HG03064 (cell line): ENCODE measurements around the gene CFAP69.
A peak's percentile ranks its signal among the peaks of the same experiment; 100 is the strongest.
"Not testable (repeated sequence)": the region's sequence is repeated elsewhere in the genome, so short reads cannot be mapped to it uniquely, and the experiment has no call there.

ENCODE experiments used
- ATAC-seq: cut with Tn5 transposase; IDR thresholded peaks from one replicate; pipeline ENCODE4 v1.9.1; 2021; ENCODE audit warnings: low read depth; ENCODE audit not compliant: unreplicated experiment

CFAP69 gene

GRCh38 chr7:90232430-90232829 is 12.5 kb upstream of the CFAP69 start:
- no peak for ATAC-seq

GRCh38 chr7:90233569-90233968 is 11.4 kb upstream of the CFAP69 start:
- no peak for ATAC-seq

GRCh38 chr7:90236721-90237289 is 8.2 kb upstream of the CFAP69 start:
- ATAC-seq: no peak

GRCh38 chr7:90238022-90238421 is 7.0 kb upstream of the CFAP69 start:
- ATAC-seq: no peak

- ATAC-seq: no peak
Measured at GRCh38 chr7:90238583-90238982, 6.4 kb upstream of the CFAP69 start.

- ATAC-seq: no peak
Measured at GRCh38 chr7:90239050-90239449, 5.9 kb upstream of the CFAP69 start.

- ATAC-seq: no peak
Measured at GRCh38 chr7:90239625-90240228, 5.2 kb upstream of the CFAP69 start.

- ATAC-seq: peak; percentile 55
Measured at GRCh38 chr7:90242369-90243168, 2.4 kb upstream of the CFAP69 start.

- no peak for ATAC-seq
Measured at GRCh38 chr7:90243556-90243955, 1.4 kb upstream of the CFAP69 start.

- ATAC-seq: no peak
Measured at GRCh38 chr7:90244565-90244908, 437 bp upstream of the CFAP69 start.

- no peak for ATAC-seq
Measured at GRCh38 chr7:90246171-90246570, 1.2 kb downstream of the CFAP69 start.

GRCh38 chr7:90248706-90249105 is 3.7 kb downstream of the CFAP69 start:
- ATAC-seq: no peak

- ATAC-seq: no peak
Measured at GRCh38 chr7:90250601-90251303, 5.8 kb downstream of the CFAP69 start.

- no peak for ATAC-seq
Measured at GRCh38 chr7:90251304-90251635, 6.3 kb downstream of the CFAP69 start.

GRCh38 chr7:90256011-90256410 is 11.0 kb downstream of the CFAP69 start:
- ATAC-seq: not testable (repeated sequence)

- ATAC-seq: no peak
Measured at GRCh38 chr7:90256778-90257177, 11.8 kb downstream of the CFAP69 start.

- ATAC-seq: no peak
Measured at GRCh38 chr7:90261441-90261840, 16.5 kb downstream of the CFAP69 start.

GRCh38 chr7:90262438-90262837 is 17.5 kb downstream of the CFAP69 start:
- ATAC-seq: no peak

GRCh38 chr7:90266808-90267207 is 21.8 kb downstream of the CFAP69 start:
- no peak for ATAC-seq

- no peak for ATAC-seq
Measured at GRCh38 chr7:90267263-90267858, 22.4 kb downstream of the CFAP69 start.

GRCh38 chr7:90269163-90269562 is 24.2 kb downstream of the CFAP69 start:
- no peak for ATAC-seq
